Upper lobe of left lung (tissue), 6 donors: ENCODE data around the gene PRPF8. TPM values are rescaled to one million over a fixed set of nuclear protein-coding genes. Genes with fewer than 3 reads are reported as not detected.
"Not testable (repeated sequence)": the region's sequence is repeated elsewhere in the genome, so short reads cannot be mapped to it uniquely, and the experiment has no call there.

ENCODE experiments used
- ATAC-seq, 2 donors: fragments of 200-7000 bp; cut with Tn5 transposase; one replicate each; pipeline ENCODE4 v1.9.1; 2022; ENCODE audit warnings: mild to moderate bottlenecking in 2 of 2, moderate library complexity in 2 of 2; ENCODE audit not compliant: low FRiP score in 2 of 2
- DNase-seq, 2 donors: peaks; one replicate each; pipeline ENCODE4 v3.0.0-alpha.2; 2019 to 2020
- H3K27ac ChIP-seq, 4 donors: fragments of 200-600 bp; sonication (generic); one replicate each; pipeline ENCODE4 v1.5.1; 2016 to 2019
- H3K27me3 ChIP-seq, 4 donors: fragments of 200-600 bp; sonication (generic); one replicate each; pipeline ENCODE4 v1.5.1; 2017 to 2019
- H3K36me3 ChIP-seq, 4 donors: fragments of 200-600 bp; sonication (generic); one replicate each; pipeline ENCODE4 v1.5.1; 2016 to 2019
- H3K4me1 ChIP-seq, 4 donors: fragments of 200-600 bp; sonication (generic); one replicate each; pipeline ENCODE4 v1.5.1; 2018 to 2019
- H3K4me3 ChIP-seq, 4 donors: fragments of 200-600 bp; sonication (generic); one replicate each; pipeline ENCODE4 v1.5.1; 2017 to 2019; ENCODE audit warnings: mild to moderate bottlenecking in 2 of 4, moderate library complexity in 1 of 4
- H3K9me3 ChIP-seq, 4 donors: fragments of 200-600 bp; sonication (generic); one replicate each; pipeline ENCODE4 v1.5.1; 2018 to 2019
- CTCF ChIP-seq, 6 experiments: fragments of 450-650 bp in 4 of 6; fragments of 200-600 bp in 2 of 6; sonication (generic) in 2 of 6; IDR thresholded peaks; one replicate each; pipeline ENCODE4 v1.5.1; 2016 to 2019; ENCODE audit warnings: antibody characterized with exemption in 6 of 6
- EP300 ChIP-seq, 4 donors: sonication (generic); formaldehyde crosslinking; IDR thresholded peaks; one replicate each; pipeline ENCODE4 v1.5.1; 2017; ENCODE audit warnings: antibody characterized with exemption in 4 of 4, control low read depth in 2 of 4
- POLR2A ChIP-seq, 4 donors: fragments of 450-650 bp; IDR thresholded peaks; one replicate each; pipeline ENCODE4 v1.5.1; 2016 to 2017; ENCODE audit warnings: antibody characterized with exemption in 4 of 4, mild to moderate bottlenecking in 2 of 4
- POLR2AphosphoS5 ChIP-seq, 2 donors: sonication (generic); formaldehyde crosslinking; IDR thresholded peaks; one replicate each; pipeline ENCODE4 v1.5.1; 2017; ENCODE audit warnings: antibody characterized with exemption in 2 of 2
- WGBS, 2 donors: methylation state at CpG; one replicate each; pipeline ENCODE4 v1.1.5; 2017 to 2018; 5-methylcytosine and 5-hydroxymethylcytosine counted together
- total RNA-seq, 6 donors: library from RNA; depleted of rRNA in 4 of 6; stranded (reverse); fragments of >200 nt in 4 of 6; gene quantifications; one replicate each; pipeline versions ENCODE4 v1.1.0 to v1.2.1, GENCODE V29; 2016 to 2021
- donor health status: DM: no; HTN: no; CAD: no; lungs with moderate emphysema.
- donor health status: DM: no; HTN: yes; CAD: no; lungs with severe emphysema.

Gene PRPF8
- total RNA-seq, 6 donors from 2014 or later, result 173 to 283 (median 220) TPM

DNA sequence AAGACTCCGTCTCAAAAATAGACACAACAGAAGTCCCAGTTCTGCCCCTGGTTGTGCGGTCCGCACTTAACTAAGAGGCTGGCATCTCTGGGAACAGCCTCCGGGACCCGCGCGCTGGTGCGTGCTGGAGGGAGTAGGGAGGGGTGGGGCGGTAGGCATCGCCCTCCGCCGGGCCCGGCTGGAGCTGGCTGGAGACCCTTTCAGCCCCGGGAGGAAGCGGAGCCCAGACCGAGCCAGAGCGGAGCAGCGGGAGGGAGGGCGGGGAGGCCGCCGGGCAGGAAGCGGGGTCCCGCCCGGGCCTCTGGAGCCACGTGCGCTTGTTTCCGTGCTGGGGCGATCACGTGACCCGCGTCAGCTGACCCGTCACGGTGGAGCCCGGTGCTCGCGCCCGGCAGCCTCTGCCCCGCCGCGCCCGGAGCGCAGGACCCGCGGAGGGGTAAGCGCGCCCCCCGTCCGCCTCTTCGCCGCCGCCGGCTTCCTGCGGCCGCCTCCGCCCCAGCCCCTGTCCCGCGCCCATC, 39.7 kb upstream of the PRPF8 start, which contains the start of gene WDR81:
Gene WDR81, plus strand, starts transcription at position 354 of the 518 bp plus-strand sequence. CDS start 256 bp downstream, outside the sequence.
- 1% methylated on average over 16 to 34 of the region's 57 CpGs for WGBS, 2 donors

GRCh38 chr17:1722022-1722421, 37.4 kb upstream of the PRPF8 start:
- WGBS, 2 donors, result 93 to 96% methylated on average over 8 of the region's 8 CpGs
- H3K27ac ChIP-seq, result peak overlapping the region in 3 of 4 donors; percentile 86 to 93 (median 89)
- not testable (repeated sequence) for ATAC-seq

More for the DNA sequence above, 39.7 kb upstream of the PRPF8 start, which contains the start of gene WDR81:
- TF ChIP-seq POLR2A (IDR thresholded peaks at IDR 0.05) (peak in 2 of 4 donors; percentile 11 to 80), POLR2AphosphoS5 (IDR thresholded peaks at IDR 0.05) (peak; percentile 50 to 77), CTCF (IDR thresholded peaks at IDR 0.05) (peak in 2 of 6 experiments; percentile 12 to 26), EP300 (IDR thresholded peaks at IDR 0.05) (peak in 1 of 4 donors; percentile 27)
- DNase-seq, result peak; percentile 96 to 97
- peak within 1 kb of the TSS; percentile 68 to 96 (median 89) for H3K4me3 ChIP-seq
- H3K27ac ChIP-seq, result peak within 1 kb of the TSS; percentile 86 to 93 (median 89)
- no peaks in the 10 kb centered on the region for H3K27me3 ChIP-seq
- peak; percentile 73 to 90 for ATAC-seq
- H3K9me3 ChIP-seq, result no peaks in the 10 kb centered on the region
- H3K4me1 ChIP-seq, result peaks cover 37 to 72% (median 61%) of the 10 kb centered on the region in 4 donors
- H3K36me3 ChIP-seq, result peaks cover 4 to 33% (median 27%) of the 10 kb centered on the region in 4 donors

DNA sequence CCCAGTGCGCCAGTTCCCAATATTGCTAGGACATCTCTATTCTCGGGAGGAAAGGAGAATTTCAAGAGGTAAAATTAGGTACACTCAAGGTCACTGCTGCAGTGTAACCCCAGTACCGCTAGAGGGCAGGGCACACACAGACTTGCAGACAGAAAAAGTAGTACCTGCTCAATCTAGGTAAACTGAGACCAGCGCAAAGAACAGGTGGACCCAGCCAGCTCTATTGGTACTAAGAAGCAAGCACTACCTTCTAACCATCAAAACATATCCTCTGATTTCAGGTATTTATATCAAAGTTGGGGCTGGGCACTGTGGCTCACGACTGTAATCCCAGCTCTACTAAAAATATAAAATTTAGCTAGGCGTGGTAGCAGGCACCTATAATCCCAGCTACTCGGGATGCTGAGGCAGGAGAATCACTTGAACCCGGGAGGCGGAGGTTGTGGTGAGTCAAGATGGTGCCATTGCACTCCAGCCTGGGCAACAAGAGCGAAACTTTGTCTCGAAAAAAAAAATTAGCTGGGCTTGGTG, 36.3 kb upstream of the PRPF8 start:
- DNase-seq (peak in 1 of 2 donors; percentile 75), ATAC-seq (no peak)
- Histone ChIP-seq H3K4me3 (no peak overlapping the region), H3K27ac (peak overlapping the region in 2 of 4 donors; percentile 12 to 42), H3K9me3 (no peaks in the 10 kb centered on the region), H3K27me3 (no peaks in the 10 kb centered on the region), H3K36me3 (peaks cover 0 to 3% (median under 1%) of the 10 kb centered on the region in 4 donors), H3K4me1 (peaks cover 42 to 51% (median 49%) of the 10 kb centered on the region in 4 donors)
- 39% methylated on average over 11 of the region's 11 CpGs for WGBS, 2 donors
- TF ChIP-seq CTCF (IDR thresholded peaks at IDR 0.05) (peak; percentile 85 to 94 (median 90)), POLR2A (IDR thresholded peaks at IDR 0.05) (no peak), EP300 (IDR thresholded peaks at IDR 0.05) (no peak)

More at GRCh38 chr17:1722022-1722421, 37.4 kb upstream of the PRPF8 start:
- H3K4me3 ChIP-seq, H3K9me3 ChIP-seq, H3K27me3 ChIP-seq, DNase-seq: not testable (repeated sequence)
- TF ChIP-seq POLR2A (IDR thresholded peaks at IDR 0.05), result peak in 1 of 4 donors; percentile 11
- Histone ChIP-seq H3K36me3 (peaks cover 0 to 14% (median 11%) of the 10 kb centered on the region in 4 donors), H3K4me1 (peaks cover 46 to 62% (median 57%) of the 10 kb centered on the region in 4 donors)

DNA sequence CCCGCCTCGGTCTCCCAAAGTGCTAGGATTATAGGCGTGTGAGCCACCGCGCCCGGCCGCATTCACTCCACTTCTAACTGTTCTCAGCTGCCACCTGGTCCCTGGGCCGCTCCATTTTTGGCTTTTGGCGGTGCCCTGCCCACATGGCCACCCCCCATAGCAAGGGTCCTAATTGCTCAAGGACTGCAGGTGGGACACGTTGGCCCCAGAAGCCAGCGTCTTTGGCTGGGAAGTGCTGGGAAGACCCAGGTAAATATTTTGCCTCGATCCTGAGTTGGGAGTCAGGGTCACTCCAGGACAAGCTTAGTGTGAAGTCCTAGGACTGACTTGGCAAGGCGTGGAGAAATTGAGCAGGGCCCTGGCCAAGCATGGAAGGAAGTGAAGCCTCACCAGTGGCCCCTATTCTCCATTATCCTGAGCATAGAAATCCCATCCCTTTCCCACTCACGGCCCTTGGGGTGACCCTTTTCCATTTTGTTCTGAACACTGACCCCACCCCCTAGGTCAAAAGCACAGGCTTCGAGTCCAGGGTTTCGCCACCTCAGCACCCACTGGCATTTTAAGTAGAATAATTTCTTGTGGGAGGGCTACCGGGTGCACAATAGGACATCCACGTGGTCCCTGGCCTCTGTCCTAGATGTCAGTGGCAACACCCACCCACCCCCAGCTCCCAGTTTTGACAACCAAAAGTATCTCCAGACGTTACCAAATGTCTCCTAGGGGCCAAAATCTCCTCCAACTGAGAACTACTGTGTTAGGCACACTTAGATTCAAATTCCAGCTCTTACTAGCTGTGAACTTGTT, 33.9 kb upstream of the PRPF8 start:
- H3K4me1 ChIP-seq, result peaks cover 35 to 48% (median 44%) of the 10 kb centered on the region in 4 donors
- peaks cover 0 to 8% (median 3%) of the 10 kb centered on the region in 4 donors for H3K36me3 ChIP-seq
- peak overlapping the region in 1 of 4 donors; percentile 70 for H3K4me3 ChIP-seq
- TF ChIP-seq EP300 (IDR thresholded peaks at IDR 0.05) (no peak), POLR2A (IDR thresholded peaks at IDR 0.05) (no peak), POLR2AphosphoS5 (IDR thresholded peaks at IDR 0.05) (no peak), CTCF (IDR thresholded peaks at IDR 0.05) (no peak)
- 77 to 79% methylated on average over 18 to 19 of the region's 19 CpGs for WGBS, 2 donors
- no peaks in the 10 kb centered on the region for H3K27me3 ChIP-seq
- H3K27ac ChIP-seq, result peak overlapping the region; percentile 95 to 100 (median 97)
- no peaks in the 10 kb centered on the region for H3K9me3 ChIP-seq
- ATAC-seq, result no peak
- peak; percentile 21 to 68 for DNase-seq
